ENCODE results near the gene TAB2. TPM values are rescaled to one million over a fixed set of nuclear protein-coding genes. Genes with fewer than 3 reads are reported as not detected.
"Not testable (repeated sequence)": the region's sequence is repeated elsewhere in the genome, so short reads cannot be mapped to it uniquely, and the experiment has no call there.

The TAB2 gene
- total RNA-seq, 1 donor from 2014 or later, result 15.0 TPM

GRCh38 chr6:149313861-149314260, 3.7 kb upstream of the TAB2 start:
- no peak for DNase-seq

GRCh38 chr6:149314325-149314905, 3.1 kb upstream of the TAB2 start:
- no peak for DNase-seq

- DNase-seq, result no peak
Observed at GRCh38 chr6:149316108-149316727, 1.3 kb upstream of the TAB2 start.

- DNase-seq, result peak; percentile 94
Observed at GRCh38 chr6:149316740-149317643, 520 bp upstream of the TAB2 start.

- DNase-seq, result no peak
Observed at GRCh38 chr6:149318581-149319286, 1.2 kb downstream of the TAB2 start.

- DNase-seq, result no peak
Observed at GRCh38 chr6:149319422-149319821, 1.9 kb downstream of the TAB2 start.

GRCh38 chr6:149320016-149320415, 2.5 kb downstream of the TAB2 start:
- not testable (repeated sequence) for DNase-seq

- DNase-seq, result no peak
Observed at GRCh38 chr6:149320796-149321195, 3.3 kb downstream of the TAB2 start.

GRCh38 chr6:149323353-149323752, 5.8 kb downstream of the TAB2 start:
- no peak for DNase-seq

- no peak for DNase-seq
Observed at GRCh38 chr6:149323925-149324324, 6.4 kb downstream of the TAB2 start.

- DNase-seq, result no peak
Observed at GRCh38 chr6:149324428-149324827, 6.9 kb downstream of the TAB2 start.

GRCh38 chr6:149325648-149326236, 8.2 kb downstream of the TAB2 start:
- DNase-seq, result no peak

GRCh38 chr6:149327638-149328037, 10.1 kb downstream of the TAB2 start:
- DNase-seq, result no peak

GRCh38 chr6:149328083-149328482, 10.6 kb downstream of the TAB2 start:
- no peak for DNase-seq

GRCh38 chr6:149329529-149329928, 12.0 kb downstream of the TAB2 start:
- DNase-seq, result no peak

GRCh38 chr6:149330133-149330532, 12.6 kb downstream of the TAB2 start:
- DNase-seq, result no peak

GRCh38 chr6:149331043-149331807, 13.7 kb downstream of the TAB2 start:
- no peak for DNase-seq

GRCh38 chr6:149331871-149332270, 14.4 kb downstream of the TAB2 start:
- DNase-seq, result no peak

- no peak for DNase-seq
Observed at GRCh38 chr6:149332602-149333265, 15.2 kb downstream of the TAB2 start.

GRCh38 chr6:149333266-149333620, 15.7 kb downstream of the TAB2 start:
- no peak for DNase-seq

GRCh38 chr6:149334201-149334600, 16.7 kb downstream of the TAB2 start:
- peak; percentile 73 for DNase-seq
